Brain microvascular endothelial cell (primary cell): Measurements from ENCODE around the gene SPIRE1.
A peak's percentile ranks its signal among the peaks of the same experiment; 100 is the strongest.

Experiments
- DNase-seq: peaks from one replicate; pipeline ENCODE4 v3.0.0-alpha.2; 2020
- H3K27ac ChIP-seq: fragments of 250-450 bp; sonication (Bioruptor Pico); 2 replicates; pipeline ENCODE4 v1.5.1; 2020; ENCODE audit warnings: mild to moderate bottlenecking, moderate library complexity
- H3K27me3 ChIP-seq: fragments of 250-450 bp; sonication (Bioruptor Pico); replicated peaks from 2 replicates; pipeline ENCODE4 v1.5.1; 2020; ENCODE audit warnings: mild to moderate bottlenecking
- H3K36me3 ChIP-seq: fragments of 250-450 bp; sonication (Bioruptor Pico); replicated peaks from 2 replicates; pipeline ENCODE4 v1.5.1; 2020; ENCODE audit warnings: mild to moderate bottlenecking
- H3K4me3 ChIP-seq: 2 replicates; pipeline ENCODE4 v1.5.1; 2011; ENCODE audit warnings: low read depth, mild to moderate bottlenecking, control low read depth, low read length, moderate library complexity
- in situ Hi-C: cut with HindIII; loops from 2 replicates; pipeline ENCODE4 v1.10.0; 2017; ENCODE audit warnings: low sequenced_read_pairs, low pct_ligation_motif_present
- TF ChIP-seq, protein P1 (sequence below): IDR thresholded peaks from 2 replicates; pipeline ENCODE4 v1.5.1; 2011; ENCODE audit warnings: low read depth, mild to moderate bottlenecking, moderate library complexity, low read length, control low read depth, inconsistent platforms; ENCODE audit errors: missing control alignments

Gene SPIRE1

DNA sequence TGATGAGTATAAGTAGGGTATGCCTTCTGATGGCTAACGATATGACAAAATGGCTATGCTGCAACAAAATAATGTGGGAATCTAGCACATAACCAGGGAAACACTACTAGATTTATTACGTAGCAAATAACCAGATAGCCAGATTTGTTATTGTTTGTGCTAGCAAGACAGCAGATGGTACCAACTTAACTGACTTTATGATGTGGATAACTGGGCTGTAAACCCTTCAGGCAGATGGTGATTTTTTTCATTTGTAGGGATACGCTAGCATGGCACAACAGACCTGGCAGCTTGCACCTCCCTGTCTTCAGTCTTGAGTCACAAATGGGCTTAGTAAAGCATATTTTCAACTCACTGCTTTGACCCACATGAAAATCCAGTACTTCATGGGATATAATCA lies 201.5 kb downstream of the SPIRE1 start:
- Histone ChIP-seq H3K27ac (no peak overlapping the region), H3K4me3 (no peak overlapping the region), H3K27me3 (no peaks in the 10 kb centered on the region), H3K36me3 (peaks cover 15% of the 10 kb centered on the region)
- in situ Hi-C loops: no loop called here
- no peak for DNase-seq
- TF ChIP-seq, protein P1, sequence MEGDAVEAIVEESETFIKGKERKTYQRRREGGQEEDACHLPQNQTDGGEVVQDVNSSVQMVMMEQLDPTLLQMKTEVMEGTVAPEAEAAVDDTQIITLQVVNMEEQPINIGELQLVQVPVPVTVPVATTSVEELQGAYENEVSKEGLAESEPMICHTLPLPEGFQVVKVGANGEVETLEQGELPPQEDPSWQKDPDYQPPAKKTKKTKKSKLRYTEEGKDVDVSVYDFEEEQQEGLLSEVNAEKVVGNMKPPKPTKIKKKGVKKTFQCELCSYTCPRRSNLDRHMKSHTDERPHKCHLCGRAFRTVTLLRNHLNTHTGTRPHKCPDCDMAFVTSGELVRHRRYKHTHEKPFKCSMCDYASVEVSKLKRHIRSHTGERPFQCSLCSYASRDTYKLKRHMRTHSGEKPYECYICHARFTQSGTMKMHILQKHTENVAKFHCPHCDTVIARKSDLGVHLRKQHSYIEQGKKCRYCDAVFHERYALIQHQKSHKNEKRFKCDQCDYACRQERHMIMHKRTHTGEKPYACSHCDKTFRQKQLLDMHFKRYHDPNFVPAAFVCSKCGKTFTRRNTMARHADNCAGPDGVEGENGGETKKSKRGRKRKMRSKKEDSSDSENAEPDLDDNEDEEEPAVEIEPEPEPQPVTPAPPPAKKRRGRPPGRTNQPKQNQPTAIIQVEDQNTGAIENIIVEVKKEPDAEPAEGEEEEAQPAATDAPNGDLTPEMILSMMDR: no peak

GRCh38 chr18:12455496-12455895 lies 202.4 kb downstream of the SPIRE1 start:
- no peak overlapping the region for H3K4me3 ChIP-seq
- peak; percentile 42 for DNase-seq
- H3K27me3 ChIP-seq: no peaks in the 10 kb centered on the region
- in situ Hi-C loops: no loop called here
- peaks cover 15% of the 10 kb centered on the region for H3K36me3 ChIP-seq
- TF ChIP-seq, protein P1: no peak
- no peak overlapping the region for H3K27ac ChIP-seq

GRCh38 chr18:12452784-12453183 lies 205.1 kb downstream of the SPIRE1 start:
- no peak overlapping the region for H3K27ac ChIP-seq
- no peak for DNase-seq
- in situ Hi-C loops: no loop called here
- H3K36me3 ChIP-seq: peaks cover 15% of the 10 kb centered on the region
- H3K4me3 ChIP-seq: no peak overlapping the region
- TF ChIP-seq, protein P1: no peak
- no peaks in the 10 kb centered on the region for H3K27me3 ChIP-seq

GRCh38 chr18:12451428-12451827 lies 206.5 kb downstream of the SPIRE1 start:
- in situ Hi-C loops: no loop called here
- H3K4me3 ChIP-seq: no peak overlapping the region
- TF ChIP-seq, protein P1: no peak
- no peak overlapping the region for H3K27ac ChIP-seq
- H3K36me3 ChIP-seq: peaks cover 21% of the 10 kb centered on the region
- no peaks in the 10 kb centered on the region for H3K27me3 ChIP-seq
- DNase-seq: no peak

- Histone ChIP-seq H3K4me3 (no peak overlapping the region), H3K27me3 (no peaks in the 10 kb centered on the region), H3K27ac (no peak overlapping the region), H3K36me3 (peaks cover 23% of the 10 kb centered on the region)
- DNase-seq: no peak
- TF ChIP-seq, protein P1: no peak
- in situ Hi-C loops: no loop called here
Measured at GRCh38 chr18:12449051-12449785, 208.7 kb downstream of the SPIRE1 start.

GRCh38 chr18:12445554-12445953 lies 212.4 kb downstream of the SPIRE1 start:
- Histone ChIP-seq H3K27me3 (no peaks in the 10 kb centered on the region), H3K4me3 (no peak overlapping the region), H3K27ac (no peak overlapping the region), H3K36me3 (peaks cover 19% of the 10 kb centered on the region)
- TF ChIP-seq, protein P1: no peak
- in situ Hi-C loops: no loop called here
- DNase-seq: no peak
